CD4-positive, alpha-beta T cell treated with Interleukin-17A for 4 hours (primary cell): ENCODE data around the gene CHST15.

ENCODE experiments used
- DNase-seq: peaks from one replicate; pipeline ENCODE4 v3.0.0-alpha.2; 2020; ENCODE audit warnings: mixed read lengths

The CHST15 gene

GRCh38 chr10:124092860-124093773 lies at the start of gene CHST15:
TSS of gene CHST15 (minus strand) at chr10:124093598. CDS start at chr10:124046212, 47,386 bp downstream.
- DNase-seq: peak; percentile 42

GRCh38 chr10:124142960-124143359 lies 49.6 kb upstream of the CHST15 start:
- no peak for DNase-seq

- DNase-seq: no peak
Measured at GRCh38 chr10:124142006-124142739, 48.8 kb upstream of the CHST15 start.

- DNase-seq: no peak
Measured at GRCh38 chr10:124138883-124139348, 45.5 kb upstream of the CHST15 start.

GRCh38 chr10:124138195-124138882 lies 44.9 kb upstream of the CHST15 start:
- DNase-seq: no peak

- DNase-seq: no peak
Measured at GRCh38 chr10:124134251-124134893, 41.0 kb upstream of the CHST15 start.

GRCh38 chr10:124132876-124133275 lies 39.5 kb upstream of the CHST15 start:
- no peak for DNase-seq

GRCh38 chr10:124132306-124132705 lies 38.9 kb upstream of the CHST15 start:
- DNase-seq: no peak

- no peak for DNase-seq
Measured at GRCh38 chr10:124131172-124131571, 37.8 kb upstream of the CHST15 start.

- no peak for DNase-seq
Measured at GRCh38 chr10:124130198-124130900, 37.0 kb upstream of the CHST15 start.

- no peak for DNase-seq
Measured at GRCh38 chr10:124129471-124129870, 36.1 kb upstream of the CHST15 start.

- no peak for DNase-seq
Measured at GRCh38 chr10:124128811-124129145, 35.4 kb upstream of the CHST15 start.

- no peak for DNase-seq
Measured at GRCh38 chr10:124127965-124128810, 34.8 kb upstream of the CHST15 start.

GRCh38 chr10:124127563-124127962 lies 34.2 kb upstream of the CHST15 start:
- no peak for DNase-seq

GRCh38 chr10:124126983-124127385 lies 33.6 kb upstream of the CHST15 start:
- DNase-seq: no peak

GRCh38 chr10:124126145-124126982 lies 33.0 kb upstream of the CHST15 start:
- no peak for DNase-seq

- peak; percentile 37 for DNase-seq
Measured at GRCh38 chr10:124125305-124126116, 32.1 kb upstream of the CHST15 start.

- DNase-seq: no peak
Measured at GRCh38 chr10:124124769-124125161, 31.4 kb upstream of the CHST15 start.

- no peak for DNase-seq
Measured at GRCh38 chr10:124124123-124124768, 30.8 kb upstream of the CHST15 start.
